HepG2 (cell line): ENCODE measurements around the gene DDOST.

Experiments
- BRCA1 ChIP-seq: sonication (generic); formaldehyde crosslinking; IDR thresholded peaks from 2 replicates; pipeline ENCODE4 v1.4.0; 2020; ENCODE audit warnings: missing genetic modification reagents
- CHD4 ChIP-seq: fragments of 200-600 bp; sonication (generic); IDR thresholded peaks from 2 replicates; pipeline ENCODE4 v1.7.0; 2017; ENCODE audit warnings: mild to moderate bottlenecking, low read length, borderline replicate concordance
- JUND ChIP-seq: sonication (generic); formaldehyde crosslinking; IDR thresholded peaks from 2 replicates; pipeline ENCODE4 v1.8.0; 2022; ENCODE audit warnings: mild to moderate bottlenecking, missing genetic modification reagents
- MED1 ChIP-seq: sonication (generic); formaldehyde crosslinking; IDR thresholded peaks from 2 replicates; pipeline ENCODE4 v1.4.0; 2020; ENCODE audit warnings: missing genetic modification reagents
- MXD1 ChIP-seq: sonication (generic); formaldehyde crosslinking; IDR thresholded peaks from 2 replicates; pipeline ENCODE4 v1.4.0; 2020; ENCODE audit warnings: mild to moderate bottlenecking, missing genetic modification reagents
- MYNN ChIP-seq: sonication (generic); formaldehyde crosslinking; IDR thresholded peaks from 2 replicates; pipeline ENCODE4 v1.4.0; 2020; ENCODE audit warnings: mild to moderate bottlenecking, low read depth, missing genetic modification reagents
- NFKBIZ ChIP-seq: IDR thresholded peaks from 2 replicates; pipeline ENCODE4 v1.6.1; 2018; ENCODE audit warnings: missing genetic modification reagents, missing compliant biosample characterization
- SMARCC2 ChIP-seq: fragments of 450-650 bp; IDR thresholded peaks from 2 replicates; pipeline ENCODE4 v1.6.1; 2017; ENCODE audit warnings: antibody characterized with exemption, mild to moderate bottlenecking
- TCF7 ChIP-seq: sonication (generic); IDR thresholded peaks from 2 replicates; pipeline ENCODE4 v1.6.1; 2016; ENCODE audit warnings: antibody characterized with exemption, low read depth
- TCF7L2 ChIP-seq: IDR thresholded peaks from 2 replicates; pipeline ENCODE4 v1.6.1; 2011; ENCODE audit warnings: mild to moderate bottlenecking, low read depth, low read length, moderate library complexity
- ZBTB26 ChIP-seq: IDR thresholded peaks from 2 replicates; pipeline ENCODE4 v1.6.1; 2016; ENCODE audit warnings: missing compliant biosample characterization, missing genetic modification reagents, borderline replicate concordance

GRCh38 chr1:20610970-20611369, 50.2 kb downstream of the DDOST start:
- no peak for TF ChIP-seq SMARCC2
- no peak for TF ChIP-seq MXD1
- no peak for TF ChIP-seq TCF7L2
- TF ChIP-seq MED1 (CRISPR knock-in tag) = no peak
- no peak for TF ChIP-seq NFKBIZ (CRISPR knock-in tag)
- TF ChIP-seq ZBTB26 (CRISPR knock-in tag) = no peak
- TF ChIP-seq JUND (CRISPR knock-in tag) = no peak
- TF ChIP-seq MYNN (CRISPR knock-in tag) = no peak
- TF ChIP-seq TCF7 = no peak
- TF ChIP-seq BRCA1 (CRISPR knock-in tag) = no peak
- no peak for TF ChIP-seq CHD4
